ENCODE data around the gene KRTAP12-1. TPM values are rescaled to one million over a fixed set of nuclear protein-coding genes. Genes with fewer than 3 reads are reported as not detected.

KRTAP12-1 gene
- total RNA-seq (not detected), polyA plus RNA-seq (not detected)
- long read RNA-seq, donor 1, result 0 reads
- long read RNA-seq, donor 2, result 0 reads
- long read RNA-seq, donor 3, result 0 reads

GRCh38 chr21:44681861-44682579 lies at the start of gene KRTAP12-1:
Gene KRTAP12-1 (minus strand): TSS chr21:44682163. CDS start chr21:44682123, 40 bp downstream.
- ATAC-seq, result peak in 3 of 4 donors; percentile 40 to 64 (median 42)
- 70 to 74% (median 72%) methylated on average over 13 to 23 of the region's 23 CpGs for WGBS, 4 donors
- no peaks in the 10 kb centered on the region for H3K4me1 ChIP-seq
- no peaks in the 10 kb centered on the region for H3K36me3 ChIP-seq
- no peak for TF ChIP-seq CTCF (IDR thresholded peaks at IDR 0.05)
- no peak for TF ChIP-seq POLR2A (IDR thresholded peaks at IDR 0.05)
- no peak within 1 kb of the TSS for H3K4me3 ChIP-seq
- peaks cover 0 to 23% (median 4%) of the 10 kb centered on the region in 9 donors for H3K27me3 ChIP-seq
- no peak for DNase-seq
- intact Hi-C loops (cut with DNase I), result no loop called here
- H3K9me3 ChIP-seq, result peaks cover 0 to 6% (median 0%) of the 10 kb centered on the region in 12 donors
- H3K27ac ChIP-seq, result no peak within 1 kb of the TSS

- TF ChIP-seq CTCF (IDR thresholded peaks at IDR 0.05), result no peak
- no peak for TF ChIP-seq POLR2A (IDR thresholded peaks at IDR 0.05)
- Histone ChIP-seq H3K27ac (no peak overlapping the region), H3K36me3 (no peaks in the 10 kb centered on the region), H3K4me3 (no peak overlapping the region), H3K9me3 (peaks cover 0 to 6% (median 0%) of the 10 kb centered on the region in 12 donors), H3K4me1 (no peaks in the 10 kb centered on the region), H3K27me3 (peaks cover 0 to 21% (median 0%) of the 10 kb centered on the region in 9 donors)
- WGBS, 4 donors, result 58 to 64% (median 60%) methylated on average over 9 of the region's 9 CpGs
- ATAC-seq (no peak), DNase-seq (no peak)
- intact Hi-C loops (cut with DNase I), result loop anchor here in 1 of 10 donors (10.0 kb wide), 1 partner anchor 216 kb away; no protein-coding TSS in a partner anchor
Measured at GRCh38 chr21:44730951-44731579, 49.1 kb upstream of the KRTAP12-1 start.

GRCh38 chr21:44730028-44730395 lies 48.0 kb upstream of the KRTAP12-1 start:
- Histone ChIP-seq H3K4me1 (no peaks in the 10 kb centered on the region), H3K9me3 (no peaks in the 10 kb centered on the region), H3K36me3 (no peaks in the 10 kb centered on the region), H3K27ac (no peak overlapping the region), H3K4me3 (no peak overlapping the region), H3K27me3 (peaks cover 0 to 29% (median under 1%) of the 10 kb centered on the region in 9 donors)
- DNase-seq (no peak), ATAC-seq (no peak)
- intact Hi-C loops (cut with DNase I), result loop anchor here in 1 of 10 donors (10.0 kb wide), 1 partner anchor 215 kb away; no protein-coding TSS in a partner anchor
- TF ChIP-seq CTCF (IDR thresholded peaks at IDR 0.05) (no peak), POLR2A (IDR thresholded peaks at IDR 0.05) (no peak)
- 90 to 94% (median 91%) methylated on average over 7 of the region's 7 CpGs for WGBS, 4 donors

Measured in heart left ventricle (tissue), 16 donors.